GM18951 (cell line): Measurements from ENCODE around the gene ADAMTS17.

Experiments used
- POLR2A ChIP-seq: IDR thresholded peaks from 4 replicates; pipeline ENCODE4 v1.6.1; 2011; ENCODE audit warnings: mild to moderate bottlenecking; ENCODE audit not compliant: insufficient read length, insufficient read depth; ENCODE audit errors: extremely low read depth
- in situ Hi-C: fragments of 300-500 bp; cut with MboI; formaldehyde crosslinking; loops from one replicate; pipeline ENCODE4 v1.12.0; 2022; ENCODE audit warnings: low sequenced_read_pairs, mixed read lengths, inconsistent platforms; ENCODE audit not compliant: unreplicated experiment

Gene ADAMTS17

GRCh38 chr15:100263721-100264455, 77.9 kb downstream of the ADAMTS17 start:
- in situ Hi-C loops: no loop called here
- TF ChIP-seq POLR2A: no peak

- in situ Hi-C loops: no loop called here
- no peak for TF ChIP-seq POLR2A
These were observed 78.7 kb downstream of the ADAMTS17 start for GRCh38 chr15:100263031-100263430.

- in situ Hi-C loops: no loop called here
- no peak for TF ChIP-seq POLR2A
These were observed 80.2 kb downstream of the ADAMTS17 start for GRCh38 chr15:100261302-100262240.

GRCh38 chr15:100259266-100259665, 82.5 kb downstream of the ADAMTS17 start:
- TF ChIP-seq POLR2A: no peak

GRCh38 chr15:100256970-100257650, 84.7 kb downstream of the ADAMTS17 start:
- TF ChIP-seq POLR2A: no peak
- in situ Hi-C loops: no loop called here

More at GRCh38 chr15:100259266-100259665, 82.5 kb downstream of the ADAMTS17 start:
- in situ Hi-C loops: no loop called here

- in situ Hi-C loops: no loop called here
- TF ChIP-seq POLR2A: no peak
These were observed 85.4 kb downstream of the ADAMTS17 start for GRCh38 chr15:100256101-100256969.

- TF ChIP-seq POLR2A: no peak
- in situ Hi-C loops: no loop called here
These were observed 86.1 kb downstream of the ADAMTS17 start for GRCh38 chr15:100255644-100256043.

- in situ Hi-C loops: no loop called here
- no peak for TF ChIP-seq POLR2A
These were observed 87.1 kb downstream of the ADAMTS17 start for GRCh38 chr15:100254691-100255090.

- no peak for TF ChIP-seq POLR2A
- in situ Hi-C loops: no loop called here
These were observed 87.5 kb downstream of the ADAMTS17 start for GRCh38 chr15:100254285-100254684.

GRCh38 chr15:100253640-100254039, 88.1 kb downstream of the ADAMTS17 start:
- no peak for TF ChIP-seq POLR2A
- in situ Hi-C loops: no loop called here

GRCh38 chr15:100252779-100253417, 88.9 kb downstream of the ADAMTS17 start:
- no peak for TF ChIP-seq POLR2A
- in situ Hi-C loops: no loop called here

GRCh38 chr15:100252359-100252758, 89.4 kb downstream of the ADAMTS17 start:
- in situ Hi-C loops: no loop called here
- no peak for TF ChIP-seq POLR2A
